ENCODE data around the gene RANBP10.

DNA sequence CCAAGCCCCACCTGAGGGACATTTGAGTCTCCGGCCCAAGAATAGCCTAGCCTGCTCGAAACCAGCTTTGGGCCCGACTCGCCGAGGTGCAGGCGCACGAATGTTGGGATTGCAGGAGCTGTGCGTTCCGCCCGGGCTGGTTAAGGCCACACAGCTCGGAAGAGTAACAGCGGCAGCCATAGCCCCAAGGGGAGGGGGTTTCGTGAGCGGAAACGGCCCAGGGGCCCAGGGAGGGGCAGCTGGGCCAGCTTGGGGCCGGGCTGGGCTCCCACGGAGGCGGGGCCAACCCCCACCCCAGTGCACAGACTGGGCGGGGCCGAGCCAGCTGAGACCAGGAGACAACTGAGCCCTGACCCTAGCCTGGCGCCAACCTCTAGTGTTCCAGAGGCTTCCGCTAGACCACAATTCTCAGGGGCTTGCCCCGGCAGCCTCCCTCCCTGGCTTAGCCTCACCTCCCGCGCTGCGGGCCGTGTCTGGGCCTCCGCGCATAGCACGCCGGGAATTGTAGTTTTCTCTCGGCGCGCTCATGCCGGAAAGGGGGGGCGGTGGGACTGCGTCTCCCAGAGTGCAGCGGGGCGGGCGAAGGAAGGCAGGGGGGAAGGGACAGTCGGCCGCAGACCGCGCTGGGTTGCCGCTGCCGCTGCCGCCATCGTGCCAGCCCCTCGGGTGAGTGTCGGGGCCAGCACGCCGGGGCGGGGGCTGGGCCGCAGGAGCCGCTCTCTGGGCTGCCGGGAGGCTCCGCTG is 40.1 kb upstream of the RANBP10 start, which contains the start of gene NUTF2:
- TF ChIP-seq, protein P1, sequence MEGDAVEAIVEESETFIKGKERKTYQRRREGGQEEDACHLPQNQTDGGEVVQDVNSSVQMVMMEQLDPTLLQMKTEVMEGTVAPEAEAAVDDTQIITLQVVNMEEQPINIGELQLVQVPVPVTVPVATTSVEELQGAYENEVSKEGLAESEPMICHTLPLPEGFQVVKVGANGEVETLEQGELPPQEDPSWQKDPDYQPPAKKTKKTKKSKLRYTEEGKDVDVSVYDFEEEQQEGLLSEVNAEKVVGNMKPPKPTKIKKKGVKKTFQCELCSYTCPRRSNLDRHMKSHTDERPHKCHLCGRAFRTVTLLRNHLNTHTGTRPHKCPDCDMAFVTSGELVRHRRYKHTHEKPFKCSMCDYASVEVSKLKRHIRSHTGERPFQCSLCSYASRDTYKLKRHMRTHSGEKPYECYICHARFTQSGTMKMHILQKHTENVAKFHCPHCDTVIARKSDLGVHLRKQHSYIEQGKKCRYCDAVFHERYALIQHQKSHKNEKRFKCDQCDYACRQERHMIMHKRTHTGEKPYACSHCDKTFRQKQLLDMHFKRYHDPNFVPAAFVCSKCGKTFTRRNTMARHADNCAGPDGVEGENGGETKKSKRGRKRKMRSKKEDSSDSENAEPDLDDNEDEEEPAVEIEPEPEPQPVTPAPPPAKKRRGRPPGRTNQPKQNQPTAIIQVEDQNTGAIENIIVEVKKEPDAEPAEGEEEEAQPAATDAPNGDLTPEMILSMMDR (conservative IDR thresholded peaks at IDR 0.05 in 1 of 2, IDR thresholded peaks at IDR 0.05 in 1 of 2; ENCODE audit: extremely low read depth in 1 of 2, insufficient read depth in 1 of 2, low read depth in 1 of 2, low read length in 2 of 2): no peak
- TF ChIP-seq EZH2 (IDR thresholded peaks at IDR 0.05; ENCODE audit: borderline replicate concordance, low read length): no peak
